ENCODE results near the gene SGPL1.

- TF ChIP-seq CTCF (IDR thresholded peaks at IDR 0.05 in 2 of 3, conservative IDR thresholded peaks at IDR 0.05 in 1 of 3; ENCODE audit: borderline replicate concordance in 1 of 3, insufficient read depth in 1 of 3, low read depth in 2 of 3, low read length in 2 of 3) (no peak), ELF1 (IDR thresholded peaks at IDR 0.05; ENCODE audit: borderline replicate concordance, low read depth) (no peak), POLR2A (IDR thresholded peaks at IDR 0.05; ENCODE audit: borderline replicate concordance, extremely low read depth, insufficient read depth, insufficient read length) (no peak), EZH2phosphoT487 (IDR thresholded peaks at IDR 0.05; ENCODE audit: borderline replicate concordance) (no peak), ZFX (IDR thresholded peaks at IDR 0.05) (no peak), JUND (IDR thresholded peaks at IDR 0.05) (no peak), POLR2AphosphoS5 (IDR thresholded peaks at IDR 0.05; ENCODE audit: low read depth, low read length) (no peak), EZH2 (IDR thresholded peaks at IDR 0.05) (no peak), ZNF274 (IDR thresholded peaks at IDR 0.05; ENCODE audit: low read depth, low read length) (no peak), ZBTB33 (IDR thresholded peaks at IDR 0.05; ENCODE audit: extremely low read depth, insufficient replicate concordance, low read length) (no peak)
Measured at GRCh38 chr10:70884741-70885140, 69.0 kb downstream of the SGPL1 start.

Measured in HCT116 (cell line).